K562 (cell line): ENCODE data around the gene SLC25A4. TPM values are rescaled to one million over a fixed set of nuclear protein-coding genes. Genes with fewer than 3 reads are reported as not detected.

Experiments
- REST ChIP-seq, 2 experiments: fragments of 450-650 bp; formaldehyde crosslinking in 1 of 2; IDR thresholded peaks; 2 replicates each; pipeline versions ENCODE4 v1.4.0 to v1.6.1; 2014 to 2020; ENCODE audit warnings: mild to moderate bottlenecking in 2 of 2, borderline replicate concordance in 1 of 2, low read depth in 1 of 2
- polyA plus RNA-seq, 8 experiments: library from polyadenylated mRNA; depleted of rRNA in 4 of 8; stranded (reverse) in 5 of 8; unstranded in 3 of 8; fragments of >200 nt; fragmentation: Nextera tagmentation in 2 of 8; fragmentation: Illumina TruSeq in 1 of 8; extraction: Ambion mirVana in 2 of 8; extraction: Trizol in 1 of 8; gene quantifications; 2 replicates each; pipeline versions ENCODE4 v1.2.1 to v1.2.3, GENCODE V29; 2011 to 2014; ENCODE audit warnings: inconsistent platforms in 1 of 8, missing spikeins in 1 of 8
- total RNA-seq, 7 experiments: library from RNA; depleted of rRNA in 6 of 7; stranded (reverse); fragments of >200 nt in 6 of 7; fragmentation: Illumina TruSeq in 2 of 7; extraction: Trizol in 2 of 7; gene quantifications; 2 replicates each; pipeline versions ENCODE4 v1.2.1 to v1.2.3, GENCODE V29; 2011 to 2021; ENCODE audit warnings: low replicate concordance in 1 of 7

The SLC25A4 gene
- total and polyA plus RNA-seq, 9 of the 15 experiments (the other 6 are each of a cell fraction or from before 2014, with no cell fraction given) = 8.3 to 28.6 (median 19.5) TPM

GRCh38 chr4:185099024-185099682 lies 43.9 kb upstream of the SLC25A4 start (continued):
- TF ChIP-seq REST (IDR thresholded peaks at IDR 0.05; ENCODE audit: borderline replicate concordance) (0 out of 2 replicates have a peak, but pooled peaks have one; percentile 13), REST (CRISPR knock-in tag; IDR thresholded peaks at IDR 0.05; ENCODE audit: low read depth) (no peak)
